Effector CD8-positive, alpha-beta T cell (primary cell): ENCODE measurements around the gene NDUFAF3.

ENCODE experiments used
- DNase-seq: peaks from one replicate; lab custom pipeline; 2025; lab: John Stamatoyannopoulos, UW

NDUFAF3 gene

GRCh38 chr3:49054344-49054862 is 32.5 kb downstream of the NDUFAF3 start:
- no peak for DNase-seq

GRCh38 chr3:49057268-49057667 is 35.3 kb downstream of the NDUFAF3 start:
- DNase-seq, result no peak

GRCh38 chr3:49058011-49058410 is 36.1 kb downstream of the NDUFAF3 start:
- no peak for DNase-seq
